ENCODE measurements around the gene CBX4. TPM values are rescaled to one million over a fixed set of nuclear protein-coding genes. Genes with fewer than 3 reads are reported as not detected.
A peak's percentile ranks its signal among the peaks of the same experiment; 100 is the strongest.

Gene CBX4
- total RNA-seq, 1 experiment from 2014 or later = 3.3 TPM

- TF ChIP-seq ZNF232 (CRISPR knock-in tag; IDR thresholded peaks at IDR 0.05) (no peak), ZNF219 (CRISPR knock-in tag; IDR thresholded peaks at IDR 0.05; ENCODE audit: borderline replicate concordance) (no peak), GRHL2 (CRISPR knock-in tag; IDR thresholded peaks at IDR 0.05; ENCODE audit: insufficient replicate concordance, severe bottlenecking) (no peak), NFATC4 (CRISPR knock-in tag; IDR thresholded peaks at IDR 0.05) (no peak), ZNF121 (CRISPR knock-in tag; IDR thresholded peaks at IDR 0.05) (no peak), STAT6 (CRISPR knock-in tag; conservative IDR thresholded peaks at IDR 0.05; ENCODE audit: low read depth) (no peak), NFE2L1 (CRISPR knock-in tag; IDR thresholded peaks at IDR 0.05) (no peak), E2F4 (CRISPR knock-in tag; IDR thresholded peaks at IDR 0.05; ENCODE audit: borderline replicate concordance, low read depth) (no peak; the same call in 1 of the 2 replicates), ZNF317 (CRISPR knock-in tag; IDR thresholded peaks at IDR 0.05; ENCODE audit: borderline replicate concordance, low read depth) (no peak), NR1H2 (CRISPR knock-in tag; IDR thresholded peaks at IDR 0.05) (no peak), GABPB1 (CRISPR knock-in tag; IDR thresholded peaks at IDR 0.05) (0 out of 2 replicates have a peak, but pooled peaks have one; percentile 18), PREB (CRISPR knock-in tag; IDR thresholded peaks at IDR 0.05; ENCODE audit: borderline replicate concordance) (0 out of 2 replicates have a peak, but pooled peaks have one; percentile 33), ZNF416 (CRISPR knock-in tag; IDR thresholded peaks at IDR 0.05) (no peak), TEAD4 (CRISPR knock-in tag; IDR thresholded peaks at IDR 0.05) (no peak)
- peaks cover 49% of the 10 kb centered on the region for H3K4me1 Mint-ChIP-seq
- CTCF ChIA-PET = interaction anchor here (0.5 to 9.2 kb wide), 30 partner anchors 8 to 814 kb away, joined by 3 to 119 read pairs (median 6); partner anchors contain the start of genes CBX4 and GAA
- POLR2A ChIA-PET = interaction anchor here (0.6 to 2.7 kb wide), 10 partner anchors 11 to 196 kb away, joined by 3 to 11 read pairs (median 6); partner anchors contain the start of gene CBX4
- peaks cover 94% of the 10 kb centered on the region for H3K27me3 Mint-ChIP-seq (ENCODE audit: low read depth)
- H3K27ac Mint-ChIP-seq = no peak overlapping the region
- ATAC-seq (peak; percentile 4), DNase-seq (ENCODE audit: low spot score) (peak; percentile 50)
- H3K36me3 Mint-ChIP-seq = no peaks in the 10 kb centered on the region
- peak overlapping the region; percentile 48 for H3K4me3 Mint-ChIP-seq
- H3K9me3 Mint-ChIP-seq = no peaks in the 10 kb centered on the region
These were observed 41.5 kb downstream of the CBX4 start for GRCh38 chr17:79797492-79798298.

GRCh38 chr17:79796763-79797491, 42.3 kb downstream of the CBX4 start, which contains the start of gene CBX8:
TSS of gene CBX8 (minus strand) at chr17:79797077. CDS start at chr17:79796998, 79 bp downstream.
- Mint-ChIP-seq H3K27me3 (ENCODE audit: low read depth) (peaks cover 94% of the 10 kb centered on the region), H3K9me3 (no peaks in the 10 kb centered on the region), H3K4me1 (peaks cover 47% of the 10 kb centered on the region), H3K36me3 (no peaks in the 10 kb centered on the region), H3K4me3 (peak within 1 kb of the TSS; percentile 68), H3K27ac (no peak within 1 kb of the TSS)
- peak; percentile 71 for ATAC-seq
- ChIA-PET CTCF (interaction anchor here (0.5 to 9.2 kb wide), 29 partner anchors 8 to 813 kb away, joined by 3 to 119 read pairs (median 5); partner anchors contain the start of genes CBX4 and GAA), POLR2A (interaction anchor here (0.8 to 2.7 kb wide), 12 partner anchors 10 to 197 kb away, joined by 3 to 11 read pairs (median 6); partner anchors contain the start of genes CBX2 and CBX4)
- DNase-seq (ENCODE audit: low spot score) = peak; percentile 100
- TF ChIP-seq RELA (CRISPR knock-in tag; IDR thresholded peaks at IDR 0.05; ENCODE audit: borderline replicate concordance) = no peak
- TF ChIP-seq HMGXB4 (CRISPR knock-in tag; IDR thresholded peaks at IDR 0.05) = no peak
- TF ChIP-seq ARID4B (CRISPR knock-in tag; IDR thresholded peaks at IDR 0.05; ENCODE audit: borderline replicate concordance) = no peak
- TF ChIP-seq MAX (CRISPR knock-in tag; IDR thresholded peaks at IDR 0.05) = peak; percentile 43; the same call in 1 of the 2 replicates
- peak; percentile 95 for TF ChIP-seq NFYB (CRISPR knock-in tag; conservative IDR thresholded peaks at IDR 0.05; ENCODE audit: low read depth)

Data from WTC11 (cell line).